IMR-90 (cell line): ENCODE measurements around the gene CHST8.

Experiments
- BHLHE40 ChIP-seq: fragments of 150-350 bp; IDR thresholded peaks from 2 replicates; pipeline ENCODE4 v1.6.1; 2016; ENCODE audit warnings: mild to moderate bottlenecking, low read depth, low read length
- CEBPB ChIP-seq: IDR thresholded peaks from 2 replicates; pipeline ENCODE4 v1.6.1; 2012; ENCODE audit warnings: low read depth, low read length, improper control_type of control experiment
- CHD1 ChIP-seq: IDR thresholded peaks from 2 replicates; pipeline ENCODE4 v1.6.1; 2012; ENCODE audit warnings: low read depth, low read length, improper control_type of control experiment
- MAFK ChIP-seq: IDR thresholded peaks from 2 replicates; pipeline ENCODE4 v1.6.1; 2012; ENCODE audit warnings: low read depth, low read length, improper control_type of control experiment
- MAZ ChIP-seq: IDR thresholded peaks from 2 replicates; pipeline ENCODE4 v1.6.1; 2012; ENCODE audit warnings: low read depth, mild to moderate bottlenecking, low read length, improper control_type of control experiment, moderate library complexity, borderline replicate concordance
- POLR2A ChIP-seq: IDR thresholded peaks from 2 replicates; pipeline ENCODE4 v1.6.1; 2012; ENCODE audit warnings: mild to moderate bottlenecking, low read depth, low read length
- RAD21 ChIP-seq: IDR thresholded peaks from 2 replicates; pipeline ENCODE4 v1.6.1; 2012; ENCODE audit warnings: low read length, improper control_type of control experiment
- RCOR1 ChIP-seq: IDR thresholded peaks from 2 replicates; pipeline ENCODE4 v1.6.1; 2012; ENCODE audit warnings: mild to moderate bottlenecking, low read length, improper control_type of control experiment; ENCODE audit not compliant: insufficient replicate concordance
- RFX5 ChIP-seq: IDR thresholded peaks from 2 replicates; pipeline ENCODE4 v1.8.0; 2012; ENCODE audit warnings: low read depth, mild to moderate bottlenecking, low read length, moderate library complexity
- SMC3 ChIP-seq: fragments of 150-350 bp; IDR thresholded peaks from 2 replicates; pipeline ENCODE4 v1.6.1; 2016; ENCODE audit warnings: low read depth, mild to moderate bottlenecking, antibody characterized with exemption, low read length, moderate library complexity
- TF ChIP-seq, protein P1 (sequence below): conservative IDR thresholded peaks from 2 replicates; pipeline ENCODE4 v1.5.1; 2012; ENCODE audit warnings: mild to moderate bottlenecking, low read depth, low read length, improper control_type of control experiment
- TF ChIP-seq, protein P2 (sequence below): fragments of 150-350 bp; IDR thresholded peaks from 2 replicates; pipeline ENCODE4 v1.6.1; 2017; ENCODE audit warnings: mild to moderate bottlenecking, antibody characterized with exemption, low read length, low read depth
- TF ChIP-seq, protein P3 (sequence below): fragments of 150-350 bp; IDR thresholded peaks from 2 replicates; pipeline ENCODE4 v1.6.1; 2016; ENCODE audit warnings: low read depth, mild to moderate bottlenecking, low read length, moderate library complexity, borderline replicate concordance

DNA sequence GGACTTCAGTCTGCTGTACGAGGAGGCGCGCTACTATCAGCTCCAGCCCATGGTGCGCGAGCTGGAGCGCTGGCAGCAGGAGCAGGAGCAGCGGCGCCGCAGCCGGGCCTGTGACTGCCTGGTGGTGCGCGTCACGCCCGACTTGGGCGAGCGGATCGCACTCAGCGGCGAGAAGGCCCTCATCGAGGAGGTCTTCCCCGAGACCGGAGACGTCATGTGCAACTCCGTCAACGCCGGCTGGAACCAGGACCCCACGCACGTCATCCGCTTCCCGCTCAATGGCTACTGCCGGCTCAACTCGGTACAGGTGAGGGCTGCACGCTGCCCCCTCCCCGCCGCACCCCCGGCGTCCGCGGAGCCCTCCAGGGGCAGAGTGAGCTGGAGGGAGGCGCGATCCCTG lies 189.5 kb downstream of the CHST8 start:
- TF ChIP-seq CHD1 (no peak), RAD21 (no peak), SMC3 (no peak), RCOR1 (no peak), BHLHE40 (no peak), RFX5 (no peak), POLR2A (no peak), MAZ (no peak), CEBPB (no peak), MAFK (no peak)
- TF ChIP-seq, protein P1, sequence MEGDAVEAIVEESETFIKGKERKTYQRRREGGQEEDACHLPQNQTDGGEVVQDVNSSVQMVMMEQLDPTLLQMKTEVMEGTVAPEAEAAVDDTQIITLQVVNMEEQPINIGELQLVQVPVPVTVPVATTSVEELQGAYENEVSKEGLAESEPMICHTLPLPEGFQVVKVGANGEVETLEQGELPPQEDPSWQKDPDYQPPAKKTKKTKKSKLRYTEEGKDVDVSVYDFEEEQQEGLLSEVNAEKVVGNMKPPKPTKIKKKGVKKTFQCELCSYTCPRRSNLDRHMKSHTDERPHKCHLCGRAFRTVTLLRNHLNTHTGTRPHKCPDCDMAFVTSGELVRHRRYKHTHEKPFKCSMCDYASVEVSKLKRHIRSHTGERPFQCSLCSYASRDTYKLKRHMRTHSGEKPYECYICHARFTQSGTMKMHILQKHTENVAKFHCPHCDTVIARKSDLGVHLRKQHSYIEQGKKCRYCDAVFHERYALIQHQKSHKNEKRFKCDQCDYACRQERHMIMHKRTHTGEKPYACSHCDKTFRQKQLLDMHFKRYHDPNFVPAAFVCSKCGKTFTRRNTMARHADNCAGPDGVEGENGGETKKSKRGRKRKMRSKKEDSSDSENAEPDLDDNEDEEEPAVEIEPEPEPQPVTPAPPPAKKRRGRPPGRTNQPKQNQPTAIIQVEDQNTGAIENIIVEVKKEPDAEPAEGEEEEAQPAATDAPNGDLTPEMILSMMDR: no peak
- TF ChIP-seq, protein P2, sequence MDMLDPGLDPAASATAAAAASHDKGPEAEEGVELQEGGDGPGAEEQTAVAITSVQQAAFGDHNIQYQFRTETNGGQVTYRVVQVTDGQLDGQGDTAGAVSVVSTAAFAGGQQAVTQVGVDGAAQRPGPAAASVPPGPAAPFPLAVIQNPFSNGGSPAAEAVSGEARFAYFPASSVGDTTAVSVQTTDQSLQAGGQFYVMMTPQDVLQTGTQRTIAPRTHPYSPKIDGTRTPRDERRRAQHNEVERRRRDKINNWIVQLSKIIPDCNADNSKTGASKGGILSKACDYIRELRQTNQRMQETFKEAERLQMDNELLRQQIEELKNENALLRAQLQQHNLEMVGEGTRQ: no peak
- TF ChIP-seq, protein P3, sequence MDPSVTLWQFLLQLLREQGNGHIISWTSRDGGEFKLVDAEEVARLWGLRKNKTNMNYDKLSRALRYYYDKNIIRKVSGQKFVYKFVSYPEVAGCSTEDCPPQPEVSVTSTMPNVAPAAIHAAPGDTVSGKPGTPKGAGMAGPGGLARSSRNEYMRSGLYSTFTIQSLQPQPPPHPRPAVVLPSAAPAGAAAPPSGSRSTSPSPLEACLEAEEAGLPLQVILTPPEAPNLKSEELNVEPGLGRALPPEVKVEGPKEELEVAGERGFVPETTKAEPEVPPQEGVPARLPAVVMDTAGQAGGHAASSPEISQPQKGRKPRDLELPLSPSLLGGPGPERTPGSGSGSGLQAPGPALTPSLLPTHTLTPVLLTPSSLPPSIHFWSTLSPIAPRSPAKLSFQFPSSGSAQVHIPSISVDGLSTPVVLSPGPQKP: no peak
